Skeletal muscle cell (primary cell): ENCODE data around the gene ANGPTL2.
A peak's percentile ranks its signal among the peaks of the same experiment; 100 is the strongest.

Experiments used
- DNase-seq: peaks from one replicate; pipeline ENCODE4 v3.0.0-alpha.2; 2010; ENCODE audit warnings: low read depth
- H3K4me3 ChIP-seq: 2 replicates; pipeline ENCODE4 v1.5.1; 2011; ENCODE audit warnings: low read depth, mild to moderate bottlenecking, control low read depth, low read length, moderate library complexity

Gene ANGPTL2

GRCh38 chr9:127139071-127139731, 16.8 kb upstream of the ANGPTL2 start:
- no peak overlapping the region for H3K4me3 ChIP-seq
- no peak for DNase-seq

GRCh38 chr9:127138444-127138843, 16.0 kb upstream of the ANGPTL2 start:
- no peak for DNase-seq
- H3K4me3 ChIP-seq = no peak overlapping the region

- DNase-seq = no peak
- no peak overlapping the region for H3K4me3 ChIP-seq
Measured at GRCh38 chr9:127137640-127138360, 15.4 kb upstream of the ANGPTL2 start.

- no peak for DNase-seq
- H3K4me3 ChIP-seq = no peak overlapping the region
Measured at GRCh38 chr9:127136880-127137639, 14.6 kb upstream of the ANGPTL2 start.

- DNase-seq = no peak
- H3K4me3 ChIP-seq = no peak overlapping the region
Measured at GRCh38 chr9:127136081-127136879, 13.8 kb upstream of the ANGPTL2 start.

GRCh38 chr9:127135056-127135745, 12.8 kb upstream of the ANGPTL2 start:
- no peak overlapping the region for H3K4me3 ChIP-seq
- DNase-seq = no peak

GRCh38 chr9:127133739-127134167, 11.3 kb upstream of the ANGPTL2 start:
- DNase-seq = peak; percentile 71
- H3K4me3 ChIP-seq = no peak overlapping the region

- no peak for DNase-seq
- H3K4me3 ChIP-seq = no peak overlapping the region
Measured at GRCh38 chr9:127132921-127133647, 10.6 kb upstream of the ANGPTL2 start.

- H3K4me3 ChIP-seq = no peak overlapping the region
- no peak for DNase-seq
Measured at GRCh38 chr9:127132375-127132774, 9.9 kb upstream of the ANGPTL2 start.

- no peak for DNase-seq
- H3K4me3 ChIP-seq = no peak overlapping the region
Measured at GRCh38 chr9:127131871-127132270, 9.4 kb upstream of the ANGPTL2 start.

GRCh38 chr9:127130661-127131538, 8.5 kb upstream of the ANGPTL2 start:
- DNase-seq = peak; percentile 91
- H3K4me3 ChIP-seq = no peak overlapping the region

GRCh38 chr9:127130235-127130634, 7.8 kb upstream of the ANGPTL2 start:
- no peak for DNase-seq
- H3K4me3 ChIP-seq = no peak overlapping the region

GRCh38 chr9:127129718-127130085, 7.3 kb upstream of the ANGPTL2 start:
- no peak overlapping the region for H3K4me3 ChIP-seq
- no peak for DNase-seq

GRCh38 chr9:127129073-127129717, 6.8 kb upstream of the ANGPTL2 start:
- no peak for DNase-seq

GRCh38 chr9:127128341-127129072, 6.1 kb upstream of the ANGPTL2 start:
- no peak overlapping the region for H3K4me3 ChIP-seq
- peak; percentile 42 for DNase-seq

More at GRCh38 chr9:127129073-127129717, 6.8 kb upstream of the ANGPTL2 start:
- no peak overlapping the region for H3K4me3 ChIP-seq

GRCh38 chr9:127126971-127127370, 4.5 kb upstream of the ANGPTL2 start:
- no peak for DNase-seq
- no peak overlapping the region for H3K4me3 ChIP-seq
